CD14-positive monocyte (primary cell): Measurements from ENCODE around the gene SLC1A3. TPM values are rescaled to one million over a fixed set of nuclear protein-coding genes. Genes with fewer than 3 reads are reported as not detected.

ENCODE experiments used
- DNase-seq, 3 donors: peaks; one replicate each; pipeline ENCODE4 v3.0.0-alpha.2; 2011 to 2022
- H2AFZ ChIP-seq: 2 replicates; pipeline ENCODE4 v1.6.0; 2012; ENCODE audit warnings: mild to moderate bottlenecking, low read depth, low read length, inconsistent platforms; ENCODE audit not compliant: insufficient read depth, poor library complexity, severe bottlenecking
- H3K27ac ChIP-seq, 2 donors: 1 replicate in 1 of 2; 2 replicates in 1 of 2; pipeline ENCODE4 v1.5.1; 2012 to 2013; ENCODE audit warnings: low read length in 2 of 2, control low read depth in 1 of 2, inconsistent platforms in 1 of 2, low read depth in 1 of 2, mild to moderate bottlenecking in 1 of 2
- H3K27me3 ChIP-seq, 2 donors: one replicate each; pipeline versions ENCODE4 v1.6.0 to v1.6.1; 2011 to 2013; ENCODE audit warnings: low read length in 2 of 2; ENCODE audit not compliant: control insufficient read depth in 2 of 2, insufficient read depth in 2 of 2
- H3K36me3 ChIP-seq, 2 donors: replicated peaks in 1 of 2; 1 replicate in 1 of 2; 2 replicates in 1 of 2; pipeline versions ENCODE4 v1.5.1 to v1.6.1; 2012 to 2013; ENCODE audit warnings: low read length in 2 of 2, control low read depth in 1 of 2, inconsistent platforms in 1 of 2, mild to moderate bottlenecking in 1 of 2; ENCODE audit not compliant: insufficient read depth in 2 of 2, control insufficient read depth in 1 of 2
- H3K4me1 ChIP-seq, 2 donors: 1 replicate in 1 of 2; 2 replicates in 1 of 2; pipeline versions ENCODE4 v1.5.1 to v1.6.1; 2012 to 2013; ENCODE audit warnings: low read length in 2 of 2, control low read depth in 1 of 2, inconsistent platforms in 1 of 2, mild to moderate bottlenecking in 1 of 2, moderate library complexity in 1 of 2; ENCODE audit not compliant: insufficient read depth in 2 of 2, control insufficient read depth in 1 of 2
- H3K4me2 ChIP-seq: replicated peaks from 2 replicates; pipeline ENCODE3; 2012; ENCODE audit warnings: low read length, moderate library complexity, mild to moderate bottlenecking; ENCODE audit not compliant: poor library complexity, severe bottlenecking; ENCODE audit errors: extremely low read depth
- H3K4me3 ChIP-seq, 3 experiments: fragments of 200-600 bp in 1 of 3; sonication (generic) in 1 of 3; replicated peaks in 1 of 3; 1 replicate in 2 of 3; 2 replicates in 1 of 3; pipeline ENCODE4 v1.5.1; 2011 to 2013; ENCODE audit warnings: low read length in 3 of 3, mild to moderate bottlenecking in 3 of 3, control low read depth in 2 of 3, low read depth in 2 of 3, inconsistent platforms in 1 of 3, moderate library complexity in 1 of 3
- H3K79me2 ChIP-seq: 2 replicates; pipeline ENCODE4 v1.6.0; 2012; ENCODE audit warnings: mild to moderate bottlenecking, control low read depth, inconsistent platforms, low read length, moderate library complexity; ENCODE audit not compliant: insufficient read depth
- H3K9ac ChIP-seq: 2 replicates; pipeline ENCODE4 v1.6.0; 2017; ENCODE audit warnings: low read length, mild to moderate bottlenecking; ENCODE audit not compliant: insufficient read depth, poor library complexity, severe bottlenecking
- H3K9me3 ChIP-seq, 2 donors: replicated peaks in 1 of 2; 1 replicate in 1 of 2; 2 replicates in 1 of 2; pipeline versions ENCODE4 v1.5.1 to v1.6.1; 2012 to 2013; ENCODE audit warnings: low read length in 2 of 2, control low read depth in 1 of 2; ENCODE audit not compliant: control insufficient read depth in 1 of 2, insufficient read depth in 1 of 2
- H4K20me1 ChIP-seq: 2 replicates; pipeline ENCODE4 v1.6.0; 2012; ENCODE audit warnings: mild to moderate bottlenecking, low read length, control low read depth, moderate library complexity; ENCODE audit not compliant: insufficient read depth
- H3K27ac Mint-ChIP-seq, 7 donors: one replicate each; pipeline ENCODE4 v1.8.0; 2020; ENCODE audit warnings: mild to moderate bottlenecking in 7 of 7, mixed read lengths in 7 of 7, moderate library complexity in 6 of 7, inconsistent platforms in 2 of 7
- H3K27me3 Mint-ChIP-seq, 3 donors: one replicate each; pipeline ENCODE4 v1.8.0; 2021 to 2022; ENCODE audit warnings: low read depth in 3 of 3, mild to moderate bottlenecking in 3 of 3, mixed read lengths in 3 of 3, moderate library complexity in 3 of 3, inconsistent platforms in 1 of 3
- H3K36me3 Mint-ChIP-seq, 2 donors: one replicate each; pipeline ENCODE4 v1.8.0; 2020; ENCODE audit warnings: mixed read lengths in 2 of 2, inconsistent platforms in 1 of 2, mild to moderate bottlenecking in 1 of 2
- H3K4me1 Mint-ChIP-seq: one replicate; pipeline ENCODE4 v1.8.0; 2020; ENCODE audit warnings: mild to moderate bottlenecking, mixed read lengths
- H3K4me3 Mint-ChIP-seq, 2 donors: one replicate each; pipeline ENCODE4 v1.8.0; 2020; ENCODE audit warnings: mild to moderate bottlenecking in 2 of 2, mixed read lengths in 2 of 2, moderate library complexity in 1 of 2
- H3K9me3 Mint-ChIP-seq, 7 donors: one replicate each; pipeline ENCODE4 v1.8.0; 2020 to 2022; ENCODE audit warnings: mixed read lengths in 7 of 7, mild to moderate bottlenecking in 6 of 7, moderate library complexity in 6 of 7, inconsistent platforms in 2 of 7
- WGBS: methylation state at CpG from one replicate; pipeline ENCODE4 v1.1.5; 2013; ENCODE audit warnings: missing lambda C conversion rate; ENCODE audit not compliant: insufficient coverage; 5-methylcytosine and 5-hydroxymethylcytosine counted together
- intact Hi-C, 2 donors: fragments of 100-400 bp; cut with micrococcal nuclease; formaldehyde crosslinking; loops; one replicate each; pipeline versions ENCODE4 v1.15.0 to v1.15.1; 2023
- polyA plus RNA-seq, 3 donors: library from polyadenylated mRNA; depleted of rRNA in 1 of 3; unstranded in 2 of 3; stranded (reverse) in 1 of 3; fragments of 300-500 nt in 2 of 3; fragments of >200 nt in 1 of 3; fragmentation: Illumina TruSeq in 2 of 3; gene quantifications; 1 replicate in 2 of 3; 2 replicates in 1 of 3; pipeline ENCODE4 v1.2.3, GENCODE V29; 2012 to 2021
- TF ChIP-seq, protein P1 (sequence below): fragments of 200-600 bp; IDR thresholded peaks from one replicate; pipeline ENCODE4 v1.8.0; 2022; ENCODE audit warnings: antibody characterized with exemption, mild to moderate bottlenecking

Gene SLC1A3
- polyA plus RNA-seq, 3 donors: 1.2 to 3.3 (median 1.3) TPM

DNA sequence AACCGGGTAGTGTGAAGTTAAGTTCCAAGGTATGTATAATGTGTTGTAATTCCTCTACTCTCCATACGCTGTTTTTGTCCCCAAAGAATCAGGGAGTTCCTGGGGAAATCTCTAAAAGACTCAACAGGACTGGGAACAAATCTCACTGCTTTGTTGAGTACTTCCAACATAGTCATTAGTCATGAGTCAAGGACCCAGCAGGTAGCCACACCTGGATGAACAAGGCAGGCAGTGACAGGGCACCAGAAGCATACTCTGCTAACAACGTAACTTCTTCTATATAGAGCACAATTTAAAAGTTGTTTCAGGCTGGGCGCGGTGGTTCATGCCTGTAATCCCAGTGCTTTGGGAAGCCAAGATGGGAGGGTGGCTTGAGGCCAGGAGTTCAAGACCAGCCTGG is 126.8 kb downstream of the SLC1A3 start:
- no peaks in the 10 kb centered on the region for H3K36me3 Mint-ChIP-seq

DNA sequence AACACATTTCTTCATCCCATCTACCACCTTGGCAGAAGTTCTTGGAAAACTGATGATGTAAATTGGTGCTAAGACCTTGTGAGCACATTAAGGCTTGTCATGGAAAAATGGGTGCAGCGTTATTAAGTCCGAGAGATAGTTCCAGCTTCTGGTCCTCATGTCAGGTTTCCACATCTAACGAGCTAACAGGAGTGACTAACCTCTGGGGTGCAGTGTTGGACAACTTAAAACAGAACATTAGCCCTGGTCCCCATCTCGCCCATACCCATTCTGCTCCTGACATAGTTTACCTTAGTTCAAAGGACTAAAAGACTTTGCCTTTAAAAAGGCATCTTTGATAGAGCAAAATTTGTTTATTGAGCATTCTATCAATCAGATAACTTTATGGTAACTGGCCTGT is 128.0 kb downstream of the SLC1A3 start:
- Histone ChIP-seq H3K4me1 (no peaks in the 10 kb centered on the region), H3K27ac (no peak overlapping the region), H3K9ac (no peak overlapping the region), H3K27me3 (no peaks in the 10 kb centered on the region), H3K9me3 (no peaks in the 10 kb centered on the region), H3K36me3 (no peaks in the 10 kb centered on the region), H3K4me2 (no peak overlapping the region), H3K79me2 (no peaks in the 10 kb centered on the region), H4K20me1 (no peaks in the 10 kb centered on the region), H2AFZ (no peak overlapping the region), H3K4me3 (no peak overlapping the region)
- Mint-ChIP-seq H3K36me3 (no peaks in the 10 kb centered on the region), H3K4me1 (peaks cover 2% of the 10 kb centered on the region), H3K4me3 (no peak overlapping the region), H3K27me3 (peaks cover 5 to 11% (median 6%) of the 10 kb centered on the region in 3 donors), H3K9me3 (no peaks in the 10 kb centered on the region), H3K27ac (no peak overlapping the region)
- 61% methylated on average over 3 of the region's 4 CpGs for WGBS
- no peak for DNase-seq
- TF ChIP-seq, protein P1, sequence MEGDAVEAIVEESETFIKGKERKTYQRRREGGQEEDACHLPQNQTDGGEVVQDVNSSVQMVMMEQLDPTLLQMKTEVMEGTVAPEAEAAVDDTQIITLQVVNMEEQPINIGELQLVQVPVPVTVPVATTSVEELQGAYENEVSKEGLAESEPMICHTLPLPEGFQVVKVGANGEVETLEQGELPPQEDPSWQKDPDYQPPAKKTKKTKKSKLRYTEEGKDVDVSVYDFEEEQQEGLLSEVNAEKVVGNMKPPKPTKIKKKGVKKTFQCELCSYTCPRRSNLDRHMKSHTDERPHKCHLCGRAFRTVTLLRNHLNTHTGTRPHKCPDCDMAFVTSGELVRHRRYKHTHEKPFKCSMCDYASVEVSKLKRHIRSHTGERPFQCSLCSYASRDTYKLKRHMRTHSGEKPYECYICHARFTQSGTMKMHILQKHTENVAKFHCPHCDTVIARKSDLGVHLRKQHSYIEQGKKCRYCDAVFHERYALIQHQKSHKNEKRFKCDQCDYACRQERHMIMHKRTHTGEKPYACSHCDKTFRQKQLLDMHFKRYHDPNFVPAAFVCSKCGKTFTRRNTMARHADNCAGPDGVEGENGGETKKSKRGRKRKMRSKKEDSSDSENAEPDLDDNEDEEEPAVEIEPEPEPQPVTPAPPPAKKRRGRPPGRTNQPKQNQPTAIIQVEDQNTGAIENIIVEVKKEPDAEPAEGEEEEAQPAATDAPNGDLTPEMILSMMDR: no peak
- intact Hi-C loops: no loop called here

More for the DNA sequence above, 126.8 kb downstream of the SLC1A3 start:
- TF ChIP-seq, protein P1: no peak
- no peaks in the 10 kb centered on the region for H3K79me2 ChIP-seq
- no peak overlapping the region for H3K9ac ChIP-seq
- no peak overlapping the region for H2AFZ ChIP-seq
- H3K4me1 Mint-ChIP-seq: peaks cover 4% of the 10 kb centered on the region
- H4K20me1 ChIP-seq: no peaks in the 10 kb centered on the region
- H3K9me3 Mint-ChIP-seq: no peaks in the 10 kb centered on the region
- no peak overlapping the region for H3K27ac ChIP-seq
- no peaks in the 10 kb centered on the region for H3K9me3 ChIP-seq
- DNase-seq: no peak
- H3K27me3 Mint-ChIP-seq: peaks cover 5 to 8% (median 6%) of the 10 kb centered on the region in 3 donors
- WGBS: no CpG with 5 or more reads among the region's 5 CpGs
- H3K4me1 ChIP-seq: no peaks in the 10 kb centered on the region
- H3K4me2 ChIP-seq: no peak overlapping the region
- H3K27ac Mint-ChIP-seq: no peak overlapping the region
- no peaks in the 10 kb centered on the region for H3K36me3 ChIP-seq
- H3K4me3 ChIP-seq: no peak overlapping the region
- H3K4me3 Mint-ChIP-seq: no peak overlapping the region
- no peaks in the 10 kb centered on the region for H3K27me3 ChIP-seq
- intact Hi-C loops: no loop called here
